Measurements from ENCODE around the gene HUS1B. TPM values are rescaled to one million over a fixed set of nuclear protein-coding genes. Genes with fewer than 3 reads are reported as not detected.

HUS1B gene
- total RNA-seq, 3 donors from 2014 or later: 1.2 to 1.3 (median 1.3) TPM

GRCh38 chr6:683742-684440, 27.0 kb upstream of the HUS1B start:
- peaks cover 4% of the 10 kb centered on the region for H3K4me1 ChIP-seq (ENCODE audit: low read depth)
- ATAC-seq (peak; percentile 62), DNase-seq (peak in 2 of 3 donors; percentile 40 to 54)
- TF ChIP-seq CTCF (IDR thresholded peaks at IDR 0.05): no peak
- H3K36me3 ChIP-seq (ENCODE audit: low read depth): no peaks in the 10 kb centered on the region
- intact Hi-C loops (cut with DNase I, micrococcal nuclease): no loop called here
- no peak overlapping the region for H3K4me3 ChIP-seq
- no peaks in the 10 kb centered on the region for H3K9me3 ChIP-seq

DNA sequence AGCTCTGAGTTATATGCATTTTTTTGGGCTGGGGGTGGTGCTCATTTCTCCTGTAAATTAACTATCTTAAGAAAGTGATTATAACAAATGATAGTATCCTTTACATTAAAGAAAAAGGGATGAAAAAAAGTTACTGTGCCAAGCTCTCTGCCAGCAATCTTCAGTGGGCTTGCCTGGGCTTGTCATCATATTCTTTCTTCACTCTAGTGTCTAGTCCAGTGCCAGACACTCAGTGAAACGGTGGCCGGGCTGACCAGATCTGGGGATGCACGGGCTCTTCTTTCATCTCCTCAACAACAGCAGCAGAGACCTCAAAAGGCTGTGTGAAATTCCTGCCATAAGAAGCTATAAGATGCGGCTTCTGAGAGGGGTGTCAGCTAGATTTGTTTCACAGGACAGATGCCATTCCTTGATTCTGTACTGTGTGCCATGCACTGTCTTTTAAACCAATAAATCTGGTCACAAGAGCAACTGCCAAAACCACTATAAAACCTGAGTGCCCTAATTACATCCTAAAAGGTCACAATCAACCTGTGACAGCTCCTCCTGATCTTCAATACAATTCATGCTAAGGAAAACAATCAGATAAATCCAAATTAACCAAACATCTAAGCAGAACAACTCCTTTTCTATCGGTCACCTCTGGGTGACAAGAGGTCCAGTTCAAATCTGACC, 23.9 kb upstream of the HUS1B start:
- Histone ChIP-seq H3K36me3 (ENCODE audit: low read depth) (no peaks in the 10 kb centered on the region), H3K4me1 (ENCODE audit: low read depth) (peaks cover 4% of the 10 kb centered on the region), H3K9me3 (no peaks in the 10 kb centered on the region), H3K4me3 (no peak overlapping the region)
- no peak for ATAC-seq
- no peak for DNase-seq
- TF ChIP-seq CTCF (IDR thresholded peaks at IDR 0.05): no peak
- intact Hi-C loops (cut with DNase I, micrococcal nuclease): no loop called here

GRCh38 chr6:680251-680650, 23.4 kb upstream of the HUS1B start:
- no peak for TF ChIP-seq CTCF (IDR thresholded peaks at IDR 0.05)
- H3K4me1 ChIP-seq (ENCODE audit: low read depth): peaks cover 4% of the 10 kb centered on the region
- no peak overlapping the region for H3K4me3 ChIP-seq
- ATAC-seq: no peak
- no peaks in the 10 kb centered on the region for H3K36me3 ChIP-seq (ENCODE audit: low read depth)
- no peaks in the 10 kb centered on the region for H3K9me3 ChIP-seq
- intact Hi-C loops (cut with DNase I, micrococcal nuclease): no loop called here
- DNase-seq: no peak

DNA sequence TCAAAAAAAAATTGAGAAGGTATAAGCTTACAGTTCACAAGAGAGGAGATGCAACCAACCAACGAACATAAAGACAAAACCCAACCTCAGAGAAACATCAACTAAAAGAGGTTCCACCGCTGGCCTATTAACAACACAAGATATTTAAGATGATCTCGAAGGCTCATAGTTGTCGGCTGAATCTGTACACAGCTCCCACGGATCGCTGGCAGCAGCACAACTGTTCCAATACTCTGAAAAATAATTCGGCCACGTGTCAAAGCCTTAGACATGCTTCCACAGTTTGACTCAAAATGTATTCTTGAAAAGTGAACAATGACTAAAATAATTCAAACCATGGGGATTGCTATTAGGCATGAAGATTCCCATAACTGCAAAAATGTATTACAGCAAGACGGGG, 22.4 kb upstream of the HUS1B start:
- Histone ChIP-seq H3K4me3 (no peak overlapping the region), H3K36me3 (ENCODE audit: low read depth) (no peaks in the 10 kb centered on the region), H3K9me3 (no peaks in the 10 kb centered on the region), H3K4me1 (ENCODE audit: low read depth) (peaks cover 4% of the 10 kb centered on the region)
- ATAC-seq: no peak
- intact Hi-C loops (cut with DNase I, micrococcal nuclease): no loop called here
- DNase-seq: no peak
- TF ChIP-seq CTCF (IDR thresholded peaks at IDR 0.05): no peak

GRCh38 chr6:678520-678919, 21.6 kb upstream of the HUS1B start:
- no peaks in the 10 kb centered on the region for H3K9me3 ChIP-seq

More at GRCh38 chr6:678520-678919, 21.6 kb upstream of the HUS1B start:
- ATAC-seq (no peak), DNase-seq (no peak)
- Histone ChIP-seq H3K36me3 (ENCODE audit: low read depth) (no peaks in the 10 kb centered on the region), H3K4me1 (ENCODE audit: low read depth) (peaks cover 4% of the 10 kb centered on the region), H3K4me3 (no peak overlapping the region)
- intact Hi-C loops (cut with DNase I, micrococcal nuclease): no loop called here
- no peak for TF ChIP-seq CTCF (IDR thresholded peaks at IDR 0.05)
